LHCN-M2 (cell line): ENCODE results near the gene OTUD6A. TPM values are rescaled to one million over a fixed set of nuclear protein-coding genes. Genes with fewer than 3 reads are reported as not detected.

Experiments used
- total RNA-seq: library from RNA; depleted of rRNA; stranded (reverse); fragments of >200 nt; gene quantifications from 2 replicates; pipeline ENCODE4 v1.2.3, GENCODE V29; 2014; rRNA removed

OTUD6A gene
- total RNA-seq, 1 experiment from 2014 or later = not detected

Other genes with a start within 250 kb of the OTUD6A start
- 0.13 TPM in 1 of 2 replicates, not detected in the other for gene AWAT2, start 12.5 kb upstream of the OTUD6A start, total RNA-seq
- gene IGBP1, start 71.0 kb downstream of the OTUD6A start, total RNA-seq = 38.7 and 39.6 TPM in 2 replicates
- not detected in 2 replicates for gene DGAT2L6, start 115.0 kb downstream of the OTUD6A start, total RNA-seq
- not detected in 2 replicates for gene AWAT1, start 172.2 kb downstream of the OTUD6A start, total RNA-seq
- not detected in 2 replicates for gene P2RY4, start 197.7 kb downstream of the OTUD6A start, total RNA-seq
- not detected in 2 replicates for gene ARR3, start 205.9 kb downstream of the OTUD6A start, total RNA-seq
- gene RAB41, start 219.7 kb downstream of the OTUD6A start, total RNA-seq = not detected in 2 replicates
- gene PDZD11, start 227.5 kb downstream of the OTUD6A start, total RNA-seq = 83.5 and 84.9 TPM in 2 replicates
- 38.9 and 42.1 TPM in 2 replicates for gene KIF4A, start 227.6 kb downstream of the OTUD6A start, total RNA-seq